CD14-positive monocyte (primary cell): ENCODE data around the gene SSBP3. TPM values are rescaled to one million over a fixed set of nuclear protein-coding genes. Genes with fewer than 3 reads are reported as not detected.

Experiments
- DNase-seq, 3 donors: peaks; one replicate each; pipeline ENCODE4 v3.0.0-alpha.2; 2011 to 2022
- H2AFZ ChIP-seq: 2 replicates; pipeline ENCODE4 v1.6.0; 2012; ENCODE audit warnings: mild to moderate bottlenecking, low read depth, low read length, inconsistent platforms; ENCODE audit not compliant: insufficient read depth, poor library complexity, severe bottlenecking
- H3K27ac ChIP-seq, 2 donors: 1 replicate in 1 of 2; 2 replicates in 1 of 2; pipeline ENCODE4 v1.5.1; 2012 to 2013; ENCODE audit warnings: low read length in 2 of 2, control low read depth in 1 of 2, inconsistent platforms in 1 of 2, low read depth in 1 of 2, mild to moderate bottlenecking in 1 of 2
- H3K27me3 ChIP-seq, 2 donors: one replicate each; pipeline versions ENCODE4 v1.6.0 to v1.6.1; 2011 to 2013; ENCODE audit warnings: low read length in 2 of 2; ENCODE audit not compliant: control insufficient read depth in 2 of 2, insufficient read depth in 2 of 2
- H3K36me3 ChIP-seq, 2 donors: replicated peaks in 1 of 2; 1 replicate in 1 of 2; 2 replicates in 1 of 2; pipeline versions ENCODE4 v1.5.1 to v1.6.1; 2012 to 2013; ENCODE audit warnings: low read length in 2 of 2, control low read depth in 1 of 2, inconsistent platforms in 1 of 2, mild to moderate bottlenecking in 1 of 2; ENCODE audit not compliant: insufficient read depth in 2 of 2, control insufficient read depth in 1 of 2
- H3K4me1 ChIP-seq, 2 donors: 1 replicate in 1 of 2; 2 replicates in 1 of 2; pipeline versions ENCODE4 v1.5.1 to v1.6.1; 2012 to 2013; ENCODE audit warnings: low read length in 2 of 2, control low read depth in 1 of 2, inconsistent platforms in 1 of 2, mild to moderate bottlenecking in 1 of 2, moderate library complexity in 1 of 2; ENCODE audit not compliant: insufficient read depth in 2 of 2, control insufficient read depth in 1 of 2
- H3K4me2 ChIP-seq: replicated peaks from 2 replicates; pipeline ENCODE3; 2012; ENCODE audit warnings: low read length, moderate library complexity, mild to moderate bottlenecking; ENCODE audit not compliant: poor library complexity, severe bottlenecking; ENCODE audit errors: extremely low read depth
- H3K4me3 ChIP-seq, 3 experiments: fragments of 200-600 bp in 1 of 3; sonication (generic) in 1 of 3; replicated peaks in 1 of 3; 1 replicate in 2 of 3; 2 replicates in 1 of 3; pipeline ENCODE4 v1.5.1; 2011 to 2013; ENCODE audit warnings: low read length in 3 of 3, mild to moderate bottlenecking in 3 of 3, control low read depth in 2 of 3, low read depth in 2 of 3, inconsistent platforms in 1 of 3, moderate library complexity in 1 of 3
- H3K79me2 ChIP-seq: 2 replicates; pipeline ENCODE4 v1.6.0; 2012; ENCODE audit warnings: mild to moderate bottlenecking, control low read depth, inconsistent platforms, low read length, moderate library complexity; ENCODE audit not compliant: insufficient read depth
- H3K9ac ChIP-seq: 2 replicates; pipeline ENCODE4 v1.6.0; 2017; ENCODE audit warnings: low read length, mild to moderate bottlenecking; ENCODE audit not compliant: insufficient read depth, poor library complexity, severe bottlenecking
- H3K9me3 ChIP-seq, 2 donors: replicated peaks in 1 of 2; 1 replicate in 1 of 2; 2 replicates in 1 of 2; pipeline versions ENCODE4 v1.5.1 to v1.6.1; 2012 to 2013; ENCODE audit warnings: low read length in 2 of 2, control low read depth in 1 of 2; ENCODE audit not compliant: control insufficient read depth in 1 of 2, insufficient read depth in 1 of 2
- H4K20me1 ChIP-seq: 2 replicates; pipeline ENCODE4 v1.6.0; 2012; ENCODE audit warnings: mild to moderate bottlenecking, low read length, control low read depth, moderate library complexity; ENCODE audit not compliant: insufficient read depth
- H3K27ac Mint-ChIP-seq, 7 donors: one replicate each; pipeline ENCODE4 v1.8.0; 2020; ENCODE audit warnings: mild to moderate bottlenecking in 7 of 7, mixed read lengths in 7 of 7, moderate library complexity in 6 of 7, inconsistent platforms in 2 of 7
- H3K27me3 Mint-ChIP-seq, 3 donors: one replicate each; pipeline ENCODE4 v1.8.0; 2021 to 2022; ENCODE audit warnings: low read depth in 3 of 3, mild to moderate bottlenecking in 3 of 3, mixed read lengths in 3 of 3, moderate library complexity in 3 of 3, inconsistent platforms in 1 of 3
- H3K36me3 Mint-ChIP-seq, 2 donors: one replicate each; pipeline ENCODE4 v1.8.0; 2020; ENCODE audit warnings: mixed read lengths in 2 of 2, inconsistent platforms in 1 of 2, mild to moderate bottlenecking in 1 of 2
- H3K4me1 Mint-ChIP-seq: one replicate; pipeline ENCODE4 v1.8.0; 2020; ENCODE audit warnings: mild to moderate bottlenecking, mixed read lengths
- H3K4me3 Mint-ChIP-seq, 2 donors: one replicate each; pipeline ENCODE4 v1.8.0; 2020; ENCODE audit warnings: mild to moderate bottlenecking in 2 of 2, mixed read lengths in 2 of 2, moderate library complexity in 1 of 2
- H3K9me3 Mint-ChIP-seq, 7 donors: one replicate each; pipeline ENCODE4 v1.8.0; 2020 to 2022; ENCODE audit warnings: mixed read lengths in 7 of 7, mild to moderate bottlenecking in 6 of 7, moderate library complexity in 6 of 7, inconsistent platforms in 2 of 7
- CTCF ChIP-seq: fragments of 200-600 bp; IDR thresholded peaks from one replicate; pipeline ENCODE4 v1.8.0; 2022; ENCODE audit warnings: antibody characterized with exemption, mild to moderate bottlenecking
- WGBS: methylation state at CpG from one replicate; pipeline ENCODE4 v1.1.5; 2013; ENCODE audit warnings: missing lambda C conversion rate; ENCODE audit not compliant: insufficient coverage; 5-methylcytosine and 5-hydroxymethylcytosine counted together
- intact Hi-C, 2 donors: fragments of 100-400 bp; cut with micrococcal nuclease; formaldehyde crosslinking; loops; one replicate each; pipeline versions ENCODE4 v1.15.0 to v1.15.1; 2023
- polyA plus RNA-seq, 3 donors: library from polyadenylated mRNA; depleted of rRNA in 1 of 3; unstranded in 2 of 3; stranded (reverse) in 1 of 3; fragments of 300-500 nt in 2 of 3; fragments of >200 nt in 1 of 3; fragmentation: Illumina TruSeq in 2 of 3; gene quantifications; 1 replicate in 2 of 3; 2 replicates in 1 of 3; pipeline ENCODE4 v1.2.3, GENCODE V29; 2012 to 2021

SSBP3 gene
- polyA plus RNA-seq, 3 donors, result 4.1 to 30.7 (median 4.3) TPM

GRCh38 chr1:54410359-54410758 lies 4.2 kb upstream of the SSBP3 start:
- Histone ChIP-seq H3K27ac (no peak overlapping the region), H2AFZ (no peak overlapping the region), H4K20me1 (no peaks in the 10 kb centered on the region), H3K79me2 (no peaks in the 10 kb centered on the region), H3K9me3 (no peaks in the 10 kb centered on the region), H3K36me3 (no peaks in the 10 kb centered on the region), H3K4me2 (no peak overlapping the region), H3K9ac (no peak overlapping the region), H3K27me3 (no peaks in the 10 kb centered on the region), H3K4me3 (no peak overlapping the region), H3K4me1 (peaks cover 14 to 32% of the 10 kb centered on the region in 2 donors)
- Mint-ChIP-seq H3K4me1 (peaks cover 28% of the 10 kb centered on the region), H3K36me3 (peaks cover 0 to 2% of the 10 kb centered on the region in 2 donors), H3K27me3 (peaks cover 0 to 8% (median 7%) of the 10 kb centered on the region in 3 donors), H3K4me3 (no peak overlapping the region), H3K9me3 (peaks cover 0 to 2% (median 0%) of the 10 kb centered on the region in 7 donors), H3K27ac (peak overlapping the region in 1 of 7 donors; percentile 14)
- no peak for DNase-seq
- WGBS, result 98% methylated on average over 9 of the region's 9 CpGs
- no peak for TF ChIP-seq CTCF
- intact Hi-C loops, result no loop called here

- Histone ChIP-seq H3K4me2 (no peak overlapping the region), H3K27me3 (peaks cover 0 to 8% of the 10 kb centered on the region in 2 donors), H2AFZ (peak overlapping the region; percentile 3), H3K4me1 (peaks cover 23 to 41% of the 10 kb centered on the region in 2 donors), H3K79me2 (peaks cover 3% of the 10 kb centered on the region), H3K36me3 (no peaks in the 10 kb centered on the region), H3K9ac (no peak overlapping the region), H4K20me1 (peaks cover 9% of the 10 kb centered on the region), H3K9me3 (no peaks in the 10 kb centered on the region), H3K27ac (no peak overlapping the region), H3K4me3 (no peak overlapping the region)
- H3K4me1 Mint-ChIP-seq, result peaks cover 36% of the 10 kb centered on the region
- no peak overlapping the region for H3K4me3 Mint-ChIP-seq
- intact Hi-C loops, result loop anchor here (5.0 to 10.0 kb wide), 4 partner anchors 185 to 462 kb away; partner anchors contain the start of genes PARS2 (in 2 of the 2), IFT25 (in 1 of the 2), LRRC42 (in 1 of the 2) and TCEANC2 (in 1 of the 2)
- peaks cover 6 to 13% (median 9%) of the 10 kb centered on the region in 3 donors for H3K27me3 Mint-ChIP-seq
- H3K27ac Mint-ChIP-seq, result peak overlapping the region in 6 of 7 donors; percentile 6 to 93 (median 88)
- peaks cover 0 to 2% (median 0%) of the 10 kb centered on the region in 7 donors for H3K9me3 Mint-ChIP-seq
- TF ChIP-seq CTCF, result no peak
- 88% methylated on average over 5 of the region's 9 CpGs for WGBS
- H3K36me3 Mint-ChIP-seq, result peaks cover 0 to 3% of the 10 kb centered on the region in 2 donors
- no peak for DNase-seq
Measured at GRCh38 chr1:54409156-54410142, 3.3 kb upstream of the SSBP3 start.
